ENCODE results near the gene CLCNKB.

CLCNKB gene

GRCh38 chr1:16080422-16081150 is 37.0 kb downstream of the CLCNKB start:
- no peaks in the 10 kb centered on the region for H3K9me2 ChIP-seq (replicated peaks; ENCODE audit: control insufficient read depth, low read length)
- no peak overlapping the region for H3K27ac ChIP-seq (ENCODE audit: low read depth, low read length)
- H3K4me1 ChIP-seq (ENCODE audit: control insufficient read depth, low read length), result peaks cover 6% of the 10 kb centered on the region
- no peak overlapping the region for H3K4me2 ChIP-seq (ENCODE audit: low read length)
- H4K20me1 ChIP-seq (ENCODE audit: control insufficient read depth, insufficient read depth, low read depth, low read length), result no peaks in the 10 kb centered on the region
- H3K36me3 ChIP-seq (ENCODE audit: control insufficient read depth, low read length), result no peaks in the 10 kb centered on the region
- no peak for TF ChIP-seq EZH2phosphoT487 (IDR thresholded peaks at IDR 0.05; ENCODE audit: borderline replicate concordance, low read length)
- TF ChIP-seq, protein P1, sequence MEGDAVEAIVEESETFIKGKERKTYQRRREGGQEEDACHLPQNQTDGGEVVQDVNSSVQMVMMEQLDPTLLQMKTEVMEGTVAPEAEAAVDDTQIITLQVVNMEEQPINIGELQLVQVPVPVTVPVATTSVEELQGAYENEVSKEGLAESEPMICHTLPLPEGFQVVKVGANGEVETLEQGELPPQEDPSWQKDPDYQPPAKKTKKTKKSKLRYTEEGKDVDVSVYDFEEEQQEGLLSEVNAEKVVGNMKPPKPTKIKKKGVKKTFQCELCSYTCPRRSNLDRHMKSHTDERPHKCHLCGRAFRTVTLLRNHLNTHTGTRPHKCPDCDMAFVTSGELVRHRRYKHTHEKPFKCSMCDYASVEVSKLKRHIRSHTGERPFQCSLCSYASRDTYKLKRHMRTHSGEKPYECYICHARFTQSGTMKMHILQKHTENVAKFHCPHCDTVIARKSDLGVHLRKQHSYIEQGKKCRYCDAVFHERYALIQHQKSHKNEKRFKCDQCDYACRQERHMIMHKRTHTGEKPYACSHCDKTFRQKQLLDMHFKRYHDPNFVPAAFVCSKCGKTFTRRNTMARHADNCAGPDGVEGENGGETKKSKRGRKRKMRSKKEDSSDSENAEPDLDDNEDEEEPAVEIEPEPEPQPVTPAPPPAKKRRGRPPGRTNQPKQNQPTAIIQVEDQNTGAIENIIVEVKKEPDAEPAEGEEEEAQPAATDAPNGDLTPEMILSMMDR (IDR thresholded peaks at IDR 0.05; ENCODE audit: low read depth, low read length, poor library complexity, severe bottlenecking), result no peak
- no peaks in the 10 kb centered on the region for H3K9me3 ChIP-seq (ENCODE audit: control insufficient read depth, insufficient read depth, low read length)
- no peaks in the 10 kb centered on the region for H3F3A ChIP-seq (ENCODE audit: control insufficient read depth, insufficient read depth)
- H3K79me2 ChIP-seq (ENCODE audit: control insufficient read depth, low read length), result no peaks in the 10 kb centered on the region
- no peak overlapping the region for H3K4me3 ChIP-seq (ENCODE audit: low read length)
- H3K27me3 ChIP-seq (ENCODE audit: control insufficient read depth, low read length), result peaks cover 4% of the 10 kb centered on the region; the same call in 1 of the 2 replicates

DNA sequence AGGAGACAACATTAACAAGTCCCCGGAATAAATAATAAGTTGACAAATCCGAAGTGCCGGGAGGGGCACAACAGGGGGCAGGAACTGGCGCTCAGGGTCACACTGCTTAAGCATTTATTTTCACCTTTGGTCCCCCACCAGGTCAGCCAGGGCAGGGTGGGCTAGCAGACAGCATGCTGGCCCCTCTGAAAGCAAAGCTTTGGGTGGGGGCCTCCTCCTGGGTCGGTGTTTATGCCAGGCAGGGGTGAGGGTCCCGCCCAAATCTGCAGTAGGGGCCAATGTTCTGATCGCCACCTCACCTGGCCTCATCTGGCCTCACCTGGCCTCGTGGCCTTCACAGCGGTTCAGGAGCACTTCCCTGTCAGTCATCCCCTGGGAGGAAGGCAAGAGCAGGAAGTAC is 38.1 kb downstream of the CLCNKB start:
- Histone ChIP-seq H3K27ac (ENCODE audit: low read depth, low read length) (no peak overlapping the region), H3K27me3 (ENCODE audit: control insufficient read depth, low read length) (no peaks in the 10 kb centered on the region), H3K9me3 (ENCODE audit: control insufficient read depth, insufficient read depth, low read length) (no peaks in the 10 kb centered on the region), H3F3A (ENCODE audit: control insufficient read depth, insufficient read depth) (no peaks in the 10 kb centered on the region), H4K20me1 (ENCODE audit: control insufficient read depth, insufficient read depth, low read depth, low read length) (no peaks in the 10 kb centered on the region), H3K4me3 (ENCODE audit: low read length) (no peak overlapping the region), H3K4me1 (ENCODE audit: control insufficient read depth, low read length) (peaks cover 6% of the 10 kb centered on the region), H3K36me3 (ENCODE audit: control insufficient read depth, low read length) (no peaks in the 10 kb centered on the region), H3K4me2 (ENCODE audit: low read length) (no peak overlapping the region), H3K9me2 (replicated peaks; ENCODE audit: control insufficient read depth, low read length) (no peaks in the 10 kb centered on the region), H3K79me2 (ENCODE audit: control insufficient read depth, low read length) (no peaks in the 10 kb centered on the region)
- TF ChIP-seq, protein P1 (IDR thresholded peaks at IDR 0.05; ENCODE audit: low read depth, low read length, poor library complexity, severe bottlenecking), result no peak
- no peak for TF ChIP-seq EZH2phosphoT487 (IDR thresholded peaks at IDR 0.05; ENCODE audit: borderline replicate concordance, low read length)

DNA sequence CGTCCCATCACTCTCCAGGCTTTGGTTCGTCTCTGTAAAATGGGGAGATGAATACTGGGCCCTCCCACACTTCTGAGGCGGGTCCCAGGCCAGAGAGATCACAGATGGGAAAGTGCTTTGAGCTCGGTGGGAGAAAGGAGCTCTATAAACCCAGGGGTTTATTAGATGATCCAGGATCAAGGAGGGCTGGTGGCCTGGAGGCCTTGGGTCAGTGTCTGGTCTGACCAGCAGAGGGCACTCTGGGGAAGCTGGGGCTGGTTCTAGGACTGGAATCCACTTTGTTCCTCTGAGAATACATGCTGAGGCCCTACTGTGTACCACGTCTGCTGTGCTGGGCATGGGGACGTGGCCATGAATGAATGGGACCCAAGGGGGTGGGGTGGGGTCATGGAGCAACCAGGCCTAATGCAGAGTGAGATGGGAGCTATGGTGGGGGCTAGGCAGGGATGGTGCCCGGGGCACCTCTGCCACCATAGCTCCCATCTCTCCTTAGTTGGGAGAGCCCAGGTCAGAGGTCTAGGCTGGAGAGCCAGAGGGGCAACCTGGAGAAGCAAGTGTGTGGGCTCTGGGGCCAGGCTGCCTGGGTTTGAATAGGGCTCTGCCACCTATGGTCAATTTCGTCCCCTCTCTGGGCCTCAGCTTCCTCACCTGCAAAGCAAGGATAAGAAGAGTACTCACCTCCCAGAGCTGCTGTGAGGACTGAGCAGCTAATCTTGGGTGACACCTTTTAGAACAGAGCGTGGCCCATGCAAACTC is 38.9 kb downstream of the CLCNKB start:
- H3K4me2 ChIP-seq (ENCODE audit: low read length), result no peak overlapping the region

More for the DNA sequence above, 38.9 kb downstream of the CLCNKB start:
- no peak for TF ChIP-seq EZH2phosphoT487 (IDR thresholded peaks at IDR 0.05; ENCODE audit: borderline replicate concordance, low read length)
- TF ChIP-seq, protein P1 (IDR thresholded peaks at IDR 0.05; ENCODE audit: low read depth, low read length, poor library complexity, severe bottlenecking), result peak; percentile 79
- no peaks in the 10 kb centered on the region for H3K9me3 ChIP-seq (ENCODE audit: control insufficient read depth, insufficient read depth, low read length)
- H3K9me2 ChIP-seq (replicated peaks; ENCODE audit: control insufficient read depth, low read length), result no peaks in the 10 kb centered on the region
- H3K4me3 ChIP-seq (ENCODE audit: low read length), result no peak overlapping the region
- no peaks in the 10 kb centered on the region for H3K36me3 ChIP-seq (ENCODE audit: control insufficient read depth, low read length)
- H3K27ac ChIP-seq (ENCODE audit: low read depth, low read length), result no peak overlapping the region
- no peaks in the 10 kb centered on the region for H4K20me1 ChIP-seq (ENCODE audit: control insufficient read depth, insufficient read depth, low read depth, low read length)
- no peaks in the 10 kb centered on the region for H3F3A ChIP-seq (ENCODE audit: control insufficient read depth, insufficient read depth)
- H3K27me3 ChIP-seq (ENCODE audit: control insufficient read depth, low read length), result peaks cover under 1% of the 10 kb centered on the region; the same call in 1 of the 2 replicates
- H3K79me2 ChIP-seq (ENCODE audit: control insufficient read depth, low read length), result no peaks in the 10 kb centered on the region
- peaks cover 6% of the 10 kb centered on the region for H3K4me1 ChIP-seq (ENCODE audit: control insufficient read depth, low read length)

Measured in DOHH2 (cell line).